GM12875 (cell line): ENCODE data around the gene ELOA.
"Not testable (repeated sequence)": the region's sequence is repeated elsewhere in the genome, so short reads cannot be mapped to it uniquely, and the experiment has no call there.

ENCODE experiments used
- H3K4me3 ChIP-seq: one replicate; pipeline ENCODE4 v1.5.1; 2011; ENCODE audit warnings: low read depth, low read length, control low read depth
- CTCF ChIP-seq: IDR thresholded peaks from 2 replicates; pipeline ENCODE4 v1.5.1; 2011; ENCODE audit warnings: low read depth, mild to moderate bottlenecking, control low read depth, inconsistent platforms, low read length, moderate library complexity, borderline replicate concordance; ENCODE audit not compliant: insufficient read depth

The ELOA gene

DNA sequence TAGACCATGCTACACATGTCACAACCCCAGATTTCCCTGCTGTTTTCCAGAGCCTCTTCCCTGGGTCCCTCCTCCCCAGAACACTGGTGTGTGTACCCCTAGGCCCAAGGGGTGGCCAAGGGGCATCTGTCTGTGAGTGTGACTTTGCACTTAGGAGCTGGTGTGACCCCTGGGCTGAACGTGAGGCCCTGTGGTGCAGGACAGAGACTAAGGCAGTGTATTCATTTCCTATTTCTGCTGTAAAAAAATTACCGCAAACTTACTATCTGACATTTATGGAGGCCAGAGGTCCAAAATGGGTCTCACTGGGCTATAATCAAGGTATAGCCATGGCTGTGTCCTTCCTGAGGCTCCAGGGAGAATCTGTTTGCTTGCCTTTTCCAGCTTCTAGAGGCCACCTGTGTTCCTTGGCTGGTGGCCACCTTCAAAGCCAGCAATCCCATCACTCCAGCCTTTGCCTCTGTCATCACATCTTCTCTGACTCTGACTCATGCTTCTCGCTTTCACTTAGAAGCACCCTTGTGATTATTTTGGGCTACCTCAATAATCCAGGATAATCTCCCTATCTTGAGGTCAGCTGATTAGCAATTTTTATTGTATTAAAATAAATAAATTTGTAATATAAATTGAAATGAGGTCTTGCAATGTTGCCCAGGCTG lies 24.0 kb upstream of the ELOA start:
- H3K4me3 ChIP-seq: no peak overlapping the region
- no peak for TF ChIP-seq CTCF

- peak overlapping the region; percentile 31 for H3K4me3 ChIP-seq
- TF ChIP-seq CTCF: no peak
These were observed 22.8 kb upstream of the ELOA start for GRCh38 chr1:23720256-23720995.

DNA sequence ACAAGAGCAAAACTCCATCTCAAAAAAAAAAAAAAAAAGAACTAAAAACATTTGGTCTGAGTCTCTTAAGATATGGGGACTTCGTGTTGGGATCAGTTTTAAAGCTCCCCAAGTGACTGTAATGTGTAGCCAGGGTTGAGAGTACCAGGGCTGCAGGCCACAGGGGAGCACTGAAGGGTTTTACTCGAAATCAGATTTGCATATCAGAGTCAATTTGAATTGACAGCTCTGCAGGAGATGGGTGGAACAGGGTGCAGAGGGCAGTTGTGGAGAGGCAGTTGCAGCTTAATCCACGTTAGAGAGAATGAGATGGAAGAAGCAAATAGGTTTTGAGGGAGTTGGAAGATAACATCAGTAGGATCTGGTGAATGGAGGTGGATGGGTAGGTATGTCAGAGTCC lies 20.6 kb upstream of the ELOA start:
- H3K4me3 ChIP-seq: peak overlapping the region; percentile 23
- no peak for TF ChIP-seq CTCF

DNA sequence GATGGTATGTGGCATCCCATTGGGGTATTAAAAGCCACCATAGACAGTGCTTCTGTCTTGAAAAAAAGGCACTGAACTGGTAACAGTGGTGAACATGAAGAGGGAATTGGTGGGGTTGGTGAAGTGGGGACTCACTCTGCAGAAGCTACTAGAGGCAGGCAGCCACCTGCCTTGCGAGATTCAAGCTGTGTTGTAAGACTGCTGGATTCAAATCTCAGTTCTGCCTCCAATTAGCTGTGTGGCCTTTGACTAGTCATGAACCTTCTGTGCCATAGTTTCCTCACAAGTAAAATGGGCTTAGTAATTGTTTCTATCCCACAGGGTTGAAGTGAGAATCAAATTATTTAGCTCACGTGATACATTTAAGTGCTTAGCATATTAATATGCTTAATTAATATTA lies 16.6 kb upstream of the ELOA start:
- TF ChIP-seq CTCF: no peak
- no peak overlapping the region for H3K4me3 ChIP-seq

DNA sequence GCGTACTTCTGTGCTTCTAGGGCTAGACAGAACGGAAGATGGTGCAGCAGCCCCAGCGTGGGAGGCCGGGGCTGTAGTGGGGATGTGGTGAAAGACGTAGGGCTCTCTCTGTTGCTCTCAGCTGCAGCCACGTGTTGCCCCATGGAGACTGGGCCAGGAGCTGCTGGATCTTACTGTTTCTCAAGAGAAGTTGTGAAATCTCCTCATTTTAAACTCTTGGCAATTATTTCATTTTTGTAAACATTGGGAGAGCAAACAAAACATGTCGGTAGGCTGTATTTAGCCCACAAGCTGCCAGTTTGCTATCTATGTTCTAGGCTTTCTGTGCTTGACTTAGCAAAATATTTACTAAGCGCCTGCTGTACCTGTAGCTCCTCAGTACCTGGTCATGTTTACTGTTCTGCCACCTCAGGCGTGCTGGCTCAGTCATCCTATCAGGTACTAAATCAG lies 15.9 kb upstream of the ELOA start:
- no peak overlapping the region for H3K4me3 ChIP-seq
- TF ChIP-seq CTCF: no peak

GRCh38 chr1:23732363-23733224 lies 10.7 kb upstream of the ELOA start:
- no peak overlapping the region for H3K4me3 ChIP-seq
- no peak for TF ChIP-seq CTCF

DNA sequence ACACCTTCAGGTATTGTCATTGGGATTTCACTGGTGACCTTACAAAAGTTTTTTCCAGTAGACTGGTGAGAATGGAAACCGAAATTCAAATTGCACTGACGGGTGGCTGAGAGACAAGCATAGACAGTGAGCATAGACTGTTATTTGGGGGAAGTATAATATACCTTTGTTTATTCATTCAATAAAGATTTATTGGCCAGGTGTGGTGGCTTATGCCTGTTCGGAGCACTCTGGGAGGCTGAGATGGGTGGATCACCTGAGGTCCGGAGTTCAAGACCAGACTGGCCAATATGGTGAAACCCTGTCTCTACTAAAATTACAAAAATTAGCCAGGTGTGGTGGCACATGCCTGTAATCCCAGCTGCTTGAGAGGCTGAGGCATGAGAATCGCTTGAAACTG lies 10.0 kb upstream of the ELOA start:
- H3K4me3 ChIP-seq: not testable (repeated sequence)
